Measurements from ENCODE around the gene THSD4.

THSD4 gene

DNA sequence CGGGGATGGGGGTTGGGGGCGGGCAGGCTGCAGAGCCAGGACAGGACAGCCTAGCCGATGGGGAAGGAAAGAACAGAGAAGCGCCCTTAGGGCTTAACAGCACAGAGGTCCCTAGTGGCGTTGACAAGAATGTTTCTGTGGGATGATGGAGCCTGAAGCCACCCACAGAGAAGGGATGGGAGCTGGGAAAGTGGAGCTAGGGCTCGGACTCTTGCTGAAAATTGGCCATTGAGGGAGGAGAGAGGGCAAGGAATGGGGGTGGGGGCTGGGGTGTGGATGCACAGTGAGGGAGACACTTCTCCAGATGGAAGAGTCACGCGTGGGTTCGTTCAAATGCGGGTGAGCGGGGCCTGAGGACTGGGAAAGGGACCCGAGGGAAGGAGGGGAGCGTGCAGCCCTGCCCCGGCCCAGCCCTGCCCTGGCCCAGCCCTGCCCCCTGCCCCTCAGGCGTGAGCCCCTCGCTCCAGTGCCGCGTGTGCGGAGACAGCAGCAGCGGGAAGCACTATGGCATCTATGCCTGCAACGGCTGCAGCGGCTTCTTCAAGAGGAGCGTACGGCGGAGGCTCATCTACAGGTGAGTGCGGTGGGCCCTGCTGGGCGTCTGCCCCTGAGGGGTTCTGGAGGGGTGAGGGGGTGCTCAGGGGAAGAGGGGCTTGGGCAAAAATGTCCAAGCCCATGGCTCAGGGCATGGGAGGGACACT lies 695.9 kb downstream of the THSD4 start:
- DNase-seq (ENCODE audit: low read depth in 1 of 2, low spot score in 1 of 2) = no peak

DNA sequence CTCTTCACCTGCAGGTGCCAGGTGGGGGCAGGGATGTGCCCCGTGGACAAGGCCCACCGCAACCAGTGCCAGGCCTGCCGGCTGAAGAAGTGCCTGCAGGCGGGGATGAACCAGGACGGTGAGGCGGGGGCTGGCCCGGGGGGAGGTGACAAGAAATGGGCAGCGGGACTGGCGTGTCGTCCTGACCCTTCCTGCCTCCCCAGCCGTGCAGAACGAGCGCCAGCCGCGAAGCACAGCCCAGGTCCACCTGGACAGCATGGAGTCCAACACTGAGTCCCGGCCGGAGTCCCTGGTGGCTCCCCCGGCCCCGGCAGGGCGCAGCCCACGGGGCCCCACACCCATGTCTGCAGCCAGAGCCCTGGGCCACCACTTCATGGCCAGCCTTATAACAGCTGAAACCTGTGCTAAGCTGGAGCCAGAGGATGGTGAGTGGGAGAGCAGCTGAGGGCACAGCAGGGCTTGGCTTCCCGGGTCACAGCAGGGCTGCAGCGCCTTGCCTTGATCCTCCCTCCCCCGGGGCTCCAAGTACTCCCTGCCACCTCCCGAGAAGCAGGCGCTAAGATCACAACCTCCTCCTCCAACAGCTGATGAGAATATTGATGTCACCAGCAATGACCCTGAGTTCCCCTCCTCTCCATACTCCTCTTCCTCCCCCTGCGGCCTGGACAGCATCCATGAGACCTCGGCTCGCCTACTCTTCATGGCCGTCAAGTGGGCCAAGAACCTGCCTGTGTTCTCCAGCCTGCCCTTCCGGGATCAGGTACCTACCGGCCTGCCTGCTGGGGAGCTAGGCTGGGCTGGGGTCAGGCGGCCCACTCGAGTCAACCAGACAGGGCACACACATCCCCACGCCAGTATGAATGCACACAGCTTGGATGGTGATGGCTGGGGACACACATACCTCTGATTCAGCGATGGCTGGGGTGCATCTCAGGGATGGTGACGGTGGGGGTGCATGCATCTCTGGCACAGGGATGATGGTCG lies 696.8 kb downstream of the THSD4 start:
- DNase-seq (ENCODE audit: low read depth in 1 of 2, low spot score in 1 of 2) = no peak

DNA sequence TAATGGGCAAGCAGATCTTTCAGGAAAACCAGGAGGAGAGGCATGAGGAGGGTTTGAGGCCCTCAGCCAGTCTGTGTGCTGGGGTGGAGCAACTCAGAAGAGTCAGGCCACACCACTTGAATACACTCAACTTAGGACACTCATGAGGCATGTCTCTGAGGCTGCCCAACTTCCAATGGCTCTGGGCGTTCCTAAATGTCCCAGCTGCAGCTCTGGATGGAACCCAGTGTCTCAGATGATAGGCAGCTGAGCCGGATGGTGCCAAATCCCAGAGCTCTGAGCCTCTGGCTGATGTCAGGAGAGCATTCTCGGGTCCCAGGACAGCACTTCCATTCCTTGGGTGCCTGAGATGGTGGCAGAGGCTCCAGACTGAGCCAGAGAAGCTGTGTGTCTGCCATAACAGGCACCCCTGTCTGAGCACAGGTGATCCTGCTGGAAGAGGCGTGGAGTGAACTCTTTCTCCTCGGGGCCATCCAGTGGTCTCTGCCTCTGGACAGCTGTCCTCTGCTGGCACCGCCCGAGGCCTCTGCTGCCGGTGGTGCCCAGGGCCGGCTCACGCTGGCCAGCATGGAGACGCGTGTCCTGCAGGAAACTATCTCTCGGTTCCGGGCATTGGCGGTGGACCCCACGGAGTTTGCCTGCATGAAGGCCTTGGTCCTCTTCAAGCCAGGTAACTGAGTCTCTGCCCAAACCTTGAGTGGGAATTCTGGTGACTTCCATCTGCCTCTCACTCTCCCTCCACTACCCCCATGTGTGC lies 697.9 kb downstream of the THSD4 start:
- no peak for DNase-seq (ENCODE audit: low read depth in 1 of 2, low spot score in 1 of 2)

GRCh38 chr15:71813723-71814470 lies 698.6 kb downstream of the THSD4 start:
- no peak for DNase-seq (ENCODE audit: low read depth in 1 of 2, low spot score in 1 of 2)

DNA sequence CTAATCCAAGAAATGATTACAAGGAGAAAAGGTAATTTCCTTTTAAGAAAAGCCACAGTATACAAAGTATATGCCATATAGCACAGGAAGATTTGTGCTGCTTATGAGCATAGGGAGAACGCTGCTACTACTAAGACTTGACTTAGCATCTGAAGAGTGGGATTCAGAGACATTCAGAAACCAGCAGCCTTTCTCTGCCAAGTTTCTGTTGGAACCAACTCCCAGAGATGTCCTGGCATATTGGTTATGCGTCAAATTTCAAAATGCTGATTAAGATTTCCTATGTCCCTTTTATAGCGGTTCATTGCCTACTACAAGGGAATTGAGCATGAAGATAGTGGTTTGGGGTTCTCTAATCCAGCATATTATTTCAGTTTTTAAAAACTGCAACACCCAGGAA lies 700.0 kb downstream of the THSD4 start:
- no peak for DNase-seq (ENCODE audit: low read depth in 1 of 2, low spot score in 1 of 2)

DNA sequence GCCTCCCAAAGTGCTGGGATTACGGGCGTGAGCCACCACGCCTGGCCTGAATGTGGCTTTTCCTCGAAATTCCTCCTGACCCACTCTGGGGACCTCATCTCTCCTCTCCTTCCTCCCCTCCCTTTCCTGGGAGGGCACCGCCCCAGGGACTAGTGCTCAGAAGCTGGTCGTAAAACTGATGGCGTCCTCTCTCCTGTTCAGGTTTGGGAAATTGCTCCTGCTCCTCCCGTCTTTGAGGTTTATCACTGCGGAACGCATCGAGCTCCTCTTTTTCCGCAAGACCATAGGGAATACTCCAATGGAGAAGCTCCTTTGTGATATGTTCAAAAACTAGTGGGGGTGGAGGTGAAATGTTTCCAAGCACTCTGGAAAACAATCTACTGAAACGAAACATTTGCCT lies 702.1 kb downstream of the THSD4 start:
- DNase-seq (ENCODE audit: low read depth in 1 of 2, low spot score in 1 of 2) = no peak

- no peak for DNase-seq (ENCODE audit: low read depth in 1 of 2, low spot score in 1 of 2)
These were observed 704.9 kb downstream of the THSD4 start for GRCh38 chr15:71820127-71820526.

DNA sequence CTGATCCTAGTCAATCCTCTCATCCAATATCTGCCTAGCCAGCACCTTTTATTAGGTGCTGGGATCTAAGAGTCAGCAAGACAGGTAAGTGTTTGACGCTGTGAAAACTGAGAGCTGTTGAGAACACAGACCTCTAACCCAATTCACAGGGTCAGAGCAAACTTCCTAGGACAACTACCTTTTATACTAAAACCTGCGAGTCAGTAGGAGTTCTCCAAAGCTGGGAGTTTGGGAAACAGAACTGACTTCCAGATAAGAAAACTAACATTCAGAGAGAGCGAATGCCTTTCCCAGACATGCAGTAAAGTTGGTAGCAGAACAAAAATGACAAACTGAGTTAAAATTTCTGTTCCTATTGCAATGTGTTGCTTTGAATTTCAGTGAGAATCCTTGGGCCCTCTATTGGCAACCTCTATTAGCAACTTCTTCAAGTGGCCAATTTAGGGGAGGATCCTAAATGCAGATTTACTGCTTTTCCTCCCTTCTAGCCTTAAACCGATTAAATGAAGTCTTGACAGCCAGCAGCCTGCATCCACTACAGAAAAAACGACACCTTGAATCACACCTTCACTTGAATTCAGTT lies 706.4 kb downstream of the THSD4 start:
- DNase-seq (ENCODE audit: low read depth in 1 of 2, low spot score in 1 of 2) = no peak

GRCh38 chr15:71822890-71823630 lies 707.8 kb downstream of the THSD4 start:
- DNase-seq (ENCODE audit: low read depth in 1 of 2, low spot score in 1 of 2) = no peak

DNA sequence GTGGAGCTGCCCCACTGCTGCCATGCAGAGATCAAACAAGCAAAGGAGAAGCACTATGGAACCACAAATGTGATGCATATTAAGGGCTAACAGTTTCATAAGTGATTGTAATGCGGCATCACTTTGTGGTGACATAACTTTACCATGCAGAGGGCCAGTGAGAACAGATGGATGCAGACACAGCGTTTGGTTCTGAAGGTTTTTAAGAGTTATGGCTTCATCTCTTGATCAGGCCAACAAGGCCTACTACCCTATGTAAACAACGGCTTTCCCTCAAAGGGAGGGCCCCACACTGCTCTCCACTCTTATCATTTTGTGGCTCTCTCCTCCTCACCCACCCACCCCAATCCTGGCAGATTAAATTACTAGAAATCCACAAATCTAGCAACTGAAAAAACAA lies 708.5 kb downstream of the THSD4 start:
- DNase-seq (ENCODE audit: low read depth in 1 of 2, low spot score in 1 of 2) = no peak

- no peak for DNase-seq (ENCODE audit: low read depth in 1 of 2, low spot score in 1 of 2)
These were observed 709.9 kb downstream of the THSD4 start for GRCh38 chr15:71825021-71825730.

DNA sequence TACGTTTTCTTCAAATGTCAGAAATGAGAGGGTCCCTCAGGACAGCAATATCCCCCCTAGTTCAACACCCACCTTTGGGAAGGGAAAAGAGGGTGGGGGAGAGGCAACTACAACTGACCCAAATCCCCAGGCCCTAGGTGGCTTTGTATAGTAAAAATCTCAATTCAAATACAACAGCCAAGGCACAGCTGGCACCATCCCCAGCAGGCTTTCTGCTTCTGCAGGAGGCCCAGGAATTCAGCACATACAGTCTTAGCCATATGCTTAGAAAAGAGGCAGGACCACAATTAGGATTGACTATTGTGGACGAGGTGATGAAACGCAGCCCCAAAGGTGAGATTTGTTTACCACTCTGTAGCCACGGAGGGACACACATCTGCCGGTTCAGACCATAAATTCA lies 710.9 kb downstream of the THSD4 start:
- no peak for DNase-seq (ENCODE audit: low read depth in 1 of 2, low spot score in 1 of 2)

DNA sequence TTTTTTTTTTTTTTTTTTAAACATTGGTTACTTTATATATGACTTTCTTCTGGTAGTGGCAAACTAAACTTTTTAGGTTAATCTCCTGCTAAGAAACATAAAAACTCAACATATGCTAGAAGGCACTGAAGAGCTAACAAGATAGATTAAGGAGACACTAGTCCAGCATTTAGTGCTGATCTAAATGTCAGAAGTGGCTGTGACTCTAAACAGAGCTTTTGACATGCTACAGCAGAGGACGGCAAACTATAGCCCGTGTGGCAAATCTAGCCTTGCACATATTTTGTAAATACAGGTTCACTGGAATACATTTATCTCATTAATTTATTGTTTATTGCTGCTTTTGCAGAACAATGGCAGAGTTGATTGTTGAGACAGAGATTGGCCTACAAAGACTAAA lies 715.7 kb downstream of the THSD4 start:
- DNase-seq (ENCODE audit: low read depth in 1 of 2, low spot score in 1 of 2) = no peak

All from activated CD4-positive, alpha-beta T cell treated with anti-CD3 and anti-CD28 coated beads, Interleukin-2, amount 50 U/mL, for 24 hours (primary cell).